Suprapubic skin (tissue), 4 donors: ENCODE data around the gene PCK2. TPM values are rescaled to one million over a fixed set of nuclear protein-coding genes. Genes with fewer than 3 reads are reported as not detected.

Source experiments
- DNase-seq, 2 donors: peaks; one replicate each; pipeline ENCODE4 v3.0.0-alpha.2; 2019; ENCODE audit warnings: low spot score in 2 of 2
- H3K27ac ChIP-seq: fragments of 200-600 bp; sonication (generic); one replicate; pipeline ENCODE4 v1.5.1; 2019
- H3K27me3 ChIP-seq: fragments of 200-600 bp; sonication (generic); one replicate; pipeline ENCODE4 v1.5.1; 2019
- H3K36me3 ChIP-seq: fragments of 200-600 bp; sonication (generic); one replicate; pipeline ENCODE4 v1.5.1; 2019
- H3K4me1 ChIP-seq: fragments of 200-600 bp; sonication (generic); one replicate; pipeline ENCODE4 v1.5.1; 2019
- H3K4me3 ChIP-seq: fragments of 200-600 bp; sonication (generic); one replicate; pipeline ENCODE4 v1.5.1; 2019; ENCODE audit warnings: mild to moderate bottlenecking
- H3K9me3 ChIP-seq: fragments of 200-600 bp; sonication (generic); one replicate; pipeline ENCODE4 v1.5.1; 2019
- CTCF ChIP-seq, 2 donors: fragments of 200-600 bp in 1 of 2; fragments of 450-650 bp in 1 of 2; sonication (generic) in 1 of 2; IDR thresholded peaks; one replicate each; pipeline ENCODE4 v1.5.1; 2016 to 2019; ENCODE audit warnings: antibody characterized with exemption in 2 of 2, mild to moderate bottlenecking in 1 of 2, moderate library complexity in 1 of 2
- EP300 ChIP-seq: sonication (generic); formaldehyde crosslinking; IDR thresholded peaks from one replicate; pipeline ENCODE4 v1.6.1; 2017; ENCODE audit warnings: antibody characterized with exemption
- POLR2A ChIP-seq, 2 donors: fragments of 450-650 bp; IDR thresholded peaks; one replicate each; pipeline ENCODE4 v1.6.1; 2017; ENCODE audit warnings: antibody characterized with exemption in 2 of 2, mild to moderate bottlenecking in 2 of 2, moderate library complexity in 2 of 2
- POLR2AphosphoS5 ChIP-seq, 3 donors: sonication (generic); formaldehyde crosslinking; IDR thresholded peaks; one replicate each; pipeline ENCODE4 v1.6.1; 2017; ENCODE audit warnings: antibody characterized with exemption in 3 of 3
- WGBS: methylation state at CpG from one replicate; pipeline ENCODE4 v1.1.5; 2018; 5-methylcytosine and 5-hydroxymethylcytosine counted together
- total RNA-seq, 4 donors: library from RNA; depleted of rRNA; stranded (reverse); fragments of >200 nt; gene quantifications; one replicate each; pipeline ENCODE4 v1.1.0, GENCODE V29; 2016

PCK2 gene
- total RNA-seq, 4 donors from 2014 or later: 9.2 to 25.1 (median 14.4) TPM

GRCh38 chr14:24067133-24068082 is 26.7 kb upstream of the PCK2 start:
- TF ChIP-seq EP300 (no peak), POLR2AphosphoS5 (IDR thresholded peaks at IDR 0.05) (no peak), POLR2A (IDR thresholded peaks at IDR 0.05) (no peak), CTCF (IDR thresholded peaks at IDR 0.05) (no peak)
- Histone ChIP-seq H3K36me3 (no peaks in the 10 kb centered on the region), H3K4me1 (peaks cover under 1% of the 10 kb centered on the region), H3K27me3 (peaks cover 5% of the 10 kb centered on the region), H3K27ac (no peak overlapping the region), H3K9me3 (no peaks in the 10 kb centered on the region), H3K4me3 (no peak overlapping the region)
- DNase-seq: no peak
- WGBS: 95% methylated on average over 8 of the region's 12 CpGs

- WGBS: 100% methylated on average over 3 of the region's 10 CpGs
- Histone ChIP-seq H3K4me1 (peaks cover 7% of the 10 kb centered on the region), H3K27me3 (peaks cover 8% of the 10 kb centered on the region), H3K4me3 (no peak overlapping the region), H3K36me3 (no peaks in the 10 kb centered on the region), H3K9me3 (no peaks in the 10 kb centered on the region), H3K27ac (no peak overlapping the region)
- no peak for DNase-seq
- TF ChIP-seq POLR2A (IDR thresholded peaks at IDR 0.05) (no peak), POLR2AphosphoS5 (IDR thresholded peaks at IDR 0.05) (no peak), EP300 (no peak), CTCF (IDR thresholded peaks at IDR 0.05) (no peak)
Observed at GRCh38 chr14:24068711-24069410, 25.2 kb upstream of the PCK2 start.

GRCh38 chr14:24069411-24069735 is 24.7 kb upstream of the PCK2 start:
- TF ChIP-seq POLR2A (IDR thresholded peaks at IDR 0.05): no peak
- TF ChIP-seq POLR2AphosphoS5 (IDR thresholded peaks at IDR 0.05): no peak
- TF ChIP-seq CTCF (IDR thresholded peaks at IDR 0.05): no peak
- TF ChIP-seq EP300: no peak

GRCh38 chr14:24070285-24071143 is 23.6 kb upstream of the PCK2 start:
- Histone ChIP-seq H3K36me3 (no peaks in the 10 kb centered on the region), H3K9me3 (no peaks in the 10 kb centered on the region), H3K27me3 (peaks cover 8% of the 10 kb centered on the region), H3K4me1 (peaks cover 7% of the 10 kb centered on the region), H3K4me3 (no peak overlapping the region), H3K27ac (no peak overlapping the region)
- TF ChIP-seq EP300 (no peak), CTCF (IDR thresholded peaks at IDR 0.05) (no peak), POLR2A (IDR thresholded peaks at IDR 0.05) (no peak), POLR2AphosphoS5 (IDR thresholded peaks at IDR 0.05) (no peak)
- DNase-seq: no peak
- 73% methylated on average over 10 of the region's 10 CpGs for WGBS

More at GRCh38 chr14:24069411-24069735, 24.7 kb upstream of the PCK2 start:
- H3K4me1 ChIP-seq: peaks cover 7% of the 10 kb centered on the region
- H3K27ac ChIP-seq: no peak overlapping the region
- WGBS: 93% methylated on average over 4 of the region's 6 CpGs
- H3K9me3 ChIP-seq: no peaks in the 10 kb centered on the region
- no peak overlapping the region for H3K4me3 ChIP-seq
- H3K27me3 ChIP-seq: peaks cover 8% of the 10 kb centered on the region
- H3K36me3 ChIP-seq: no peaks in the 10 kb centered on the region
- DNase-seq: no peak
